Endothelial cell of umbilical vein (primary cell): ENCODE data around the gene NAP1L1. TPM values are rescaled to one million over a fixed set of nuclear protein-coding genes. Genes with fewer than 3 reads are reported as not detected.

Source experiments
- BruUV-seq: library from RNA; stranded (reverse); fragments of 400-500 nt; replicated peaks from 2 replicates; lab custom pipeline; 2021; lab: Mats Ljungman, UMichigan
- CTCF ChIA-PET: fragments of 300-600, 350-600 bp; sonication (Branson Sonifier 250); formaldehyde crosslinking; loops from one replicate; lab custom pipeline; 2021; ENCODE audit warnings: antibody characterized with exemption, inconsistent platforms; lab: Charles Lee
- POLR2A ChIA-PET: fragments of 300-600, 350-600 bp; sonication (Branson Sonifier 250); formaldehyde crosslinking; loops from one replicate; lab custom pipeline; 2021; ENCODE audit warnings: antibody characterized with exemption, inconsistent platforms; lab: Charles Lee
- DNase-seq: peaks from one replicate; pipeline ENCODE4 v3.0.0-alpha.2; 2011; ENCODE audit warnings: low read depth, low spot score
- FAIRE-seq: peaks from 2 replicates; lab custom pipeline; 2011; peaks lifted over from hg19 to GRCh38; lab: Jason Lieb, UNC
- H2AFZ ChIP-seq: 2 replicates; pipeline ENCODE4 v1.6.0; 2012; ENCODE audit warnings: low read depth, low read length, control low read depth, inconsistent platforms
- H3K27ac ChIP-seq: 2 replicates; pipeline ENCODE4 v1.5.1; 2011; ENCODE audit warnings: low read depth, mild to moderate bottlenecking, control low read depth, low read length, moderate library complexity; ENCODE audit not compliant: insufficient read depth
- H3K27me3 ChIP-seq, 2 experiments: 2 replicates each; pipeline versions ENCODE4 v1.6.0 to v1.6.1; 2011; ENCODE audit warnings: low read length in 2 of 2, mixed read lengths in 1 of 2; ENCODE audit not compliant: control insufficient read depth in 2 of 2, insufficient read depth in 2 of 2
- H3K36me3 ChIP-seq, 2 experiments: 2 replicates in 1 of 2; 3 replicates in 1 of 2; pipeline ENCODE4 v1.5.1; 2011; ENCODE audit warnings: low read length in 2 of 2, mild to moderate bottlenecking in 1 of 2, moderate library complexity in 1 of 2; ENCODE audit not compliant: control insufficient read depth in 2 of 2, insufficient read depth in 2 of 2; ENCODE audit errors: extremely low read depth in 1 of 2
- H3K4me1 ChIP-seq: 3 replicates; pipeline ENCODE4 v1.5.1; 2011; ENCODE audit warnings: mild to moderate bottlenecking, low read length; ENCODE audit not compliant: control insufficient read depth, insufficient read depth; ENCODE audit errors: extremely low read depth
- H3K4me2 ChIP-seq: 2 replicates; pipeline ENCODE4 v1.6.1; 2011; ENCODE audit warnings: low read length, control low read depth, mixed read lengths; ENCODE audit not compliant: insufficient read depth
- H3K4me3 ChIP-seq, 3 experiments: fragments of 200-600 bp in 1 of 3; sonication (generic), shearing (Covaris generic) in 1 of 3; replicated peaks in 1 of 3; 2 replicates each; pipeline ENCODE4 v1.5.1; 2011 to 2016; ENCODE audit warnings: control low read depth in 3 of 3, low read length in 3 of 3, mild to moderate bottlenecking in 2 of 3, inconsistent platforms in 1 of 3, low read depth in 1 of 3, moderate library complexity in 1 of 3; ENCODE audit not compliant: insufficient read depth in 1 of 3
- H3K79me2 ChIP-seq: 2 replicates; pipeline ENCODE4 v1.6.0; 2012; ENCODE audit warnings: low read length, inconsistent platforms; ENCODE audit not compliant: control insufficient read depth, insufficient read depth
- H3K9ac ChIP-seq: replicated peaks from 2 replicates; pipeline ENCODE3; 2011; ENCODE audit warnings: low read length, control low read depth; ENCODE audit not compliant: insufficient read depth; ENCODE audit errors: extremely low read depth
- H3K9me1 ChIP-seq: replicated peaks from 3 replicates; pipeline ENCODE4 v1.6.0; 2011; ENCODE audit warnings: mild to moderate bottlenecking, low read length; ENCODE audit not compliant: control insufficient read depth, insufficient read depth; ENCODE audit errors: extremely low read depth
- H3K9me3 ChIP-seq: replicated peaks from 2 replicates; pipeline ENCODE4 v1.5.1; 2012; ENCODE audit warnings: low read length, inconsistent platforms; ENCODE audit not compliant: control insufficient read depth, insufficient read depth
- H4K20me1 ChIP-seq: replicated peaks from 2 replicates; pipeline ENCODE3; 2011; ENCODE audit warnings: mild to moderate bottlenecking, low read length; ENCODE audit not compliant: control insufficient read depth, insufficient read depth; ENCODE audit errors: extremely low read depth
- EZH2 ChIP-seq: IDR thresholded peaks from 2 replicates; pipeline ENCODE4 v1.6.1; 2012; ENCODE audit warnings: borderline replicate concordance, low read depth, mild to moderate bottlenecking, moderate library complexity, low read length, inconsistent platforms; ENCODE audit not compliant: severe bottlenecking
- FOS ChIP-seq: IDR thresholded peaks from 2 replicates; pipeline ENCODE4 v1.6.1; 2011; ENCODE audit warnings: mild to moderate bottlenecking, low read length, moderate library complexity, borderline replicate concordance; ENCODE audit not compliant: insufficient read depth
- GATA2 ChIP-seq: IDR thresholded peaks from 2 replicates; pipeline ENCODE4 v1.7.0; 2011; ENCODE audit warnings: low read depth, mild to moderate bottlenecking, moderate library complexity, mixed read lengths, low read length; ENCODE audit not compliant: insufficient read length, insufficient read depth
- JUN ChIP-seq: IDR thresholded peaks from 2 replicates; pipeline ENCODE4 v1.6.1; 2011; ENCODE audit warnings: borderline replicate concordance, low read depth; ENCODE audit not compliant: insufficient read length, insufficient read depth
- MAX ChIP-seq: IDR thresholded peaks from 2 replicates; pipeline ENCODE4 v1.6.1; 2011; ENCODE audit not compliant: insufficient read depth, insufficient read length
- MYC ChIP-seq: IDR thresholded peaks from one replicate; pipeline ENCODE4 v1.6.1; 2011; ENCODE audit warnings: mild to moderate bottlenecking, low read depth, low read length
- POLR2A ChIP-seq: IDR thresholded peaks from 2 replicates; pipeline ENCODE4 v1.6.1; 2012; ENCODE audit warnings: low read depth, mild to moderate bottlenecking, control low read depth, low read length
- POLR2AphosphoS5 ChIP-seq: IDR thresholded peaks from 2 replicates; pipeline ENCODE4 v1.6.1; 2012; ENCODE audit warnings: low read depth, mild to moderate bottlenecking, control low read depth, low read length, moderate library complexity; ENCODE audit not compliant: insufficient read depth
- dilution Hi-C: fragments of 300-500 bp; cut with MboI; formaldehyde crosslinking; loops from one replicate; pipeline ENCODE4 v1.15.0; 2019; ENCODE audit warnings: low sequenced_read_pairs; ENCODE audit not compliant: extremely low pct_ligation_motif_present
- intact Hi-C: fragments of 100-400 bp; cut with micrococcal nuclease; formaldehyde crosslinking; loops from one replicate; pipeline ENCODE4 v1.10.0; 2022
- polyA plus RNA-seq, 4 experiments: library from polyadenylated mRNA; depleted of rRNA in 3 of 4; stranded (reverse) in 3 of 4; unstranded in 1 of 4; fragments of >200 nt; gene quantifications; 2 replicates each; pipeline versions ENCODE4 v1.2.1 to v1.2.3, GENCODE V29; 2011 to 2012; ENCODE audit warnings: missing spikeins in 1 of 4
- total RNA-seq: library from RNA; stranded (reverse); gene quantifications from 2 replicates; pipeline ENCODE4 v1.2.3, GENCODE V29; 2021
- TF ChIP-seq, protein P1 (sequence below), 2 donors: IDR thresholded peaks; 1 replicate in 1 of 2; 2 replicates in 1 of 2; pipeline ENCODE4 v1.5.1; 2011; ENCODE audit warnings: low read length in 2 of 2, mild to moderate bottlenecking in 2 of 2, moderate library complexity in 2 of 2, control low read depth in 1 of 2, inconsistent platforms in 1 of 2, low read depth in 1 of 2; ENCODE audit not compliant: insufficient read depth in 1 of 2; ENCODE audit errors: extremely low read depth in 1 of 2

Gene NAP1L1
- total and polyA plus RNA-seq, 2 donors (not counting 3 experiments of a cell fraction or from before 2014, with no cell fraction given) = 127 to 649 TPM

GRCh38 chr12:76002598-76003354 lies 81.7 kb downstream of the NAP1L1 start:
- POLR2A ChIA-PET = interaction anchor here (1.1 kb wide), 1 partner anchor 21 kb away, joined by 3 read pairs; no protein-coding TSS in a partner anchor
- no peaks in the 10 kb centered on the region for H3K9me3 ChIP-seq
- H3K9me1 ChIP-seq = no peaks in the 10 kb centered on the region
- H2AFZ ChIP-seq = no peak overlapping the region
- intact Hi-C loops (loop anchor here (1.0 kb wide), 1 partner anchor 24 kb away; no protein-coding TSS in a partner anchor), dilution Hi-C loops (no loop called here)
- H3K4me2 ChIP-seq = no peak overlapping the region
- no peaks in the 10 kb centered on the region for H3K27me3 ChIP-seq
- no peaks in the 10 kb centered on the region for H3K79me2 ChIP-seq
- no peaks in the 10 kb centered on the region for H4K20me1 ChIP-seq
- TF ChIP-seq MAX (no peak), MYC (no peak), GATA2 (no peak), EZH2 (no peak), POLR2AphosphoS5 (no peak), POLR2A (no peak), FOS (no peak), JUN (no peak)
- TF ChIP-seq, protein P1, sequence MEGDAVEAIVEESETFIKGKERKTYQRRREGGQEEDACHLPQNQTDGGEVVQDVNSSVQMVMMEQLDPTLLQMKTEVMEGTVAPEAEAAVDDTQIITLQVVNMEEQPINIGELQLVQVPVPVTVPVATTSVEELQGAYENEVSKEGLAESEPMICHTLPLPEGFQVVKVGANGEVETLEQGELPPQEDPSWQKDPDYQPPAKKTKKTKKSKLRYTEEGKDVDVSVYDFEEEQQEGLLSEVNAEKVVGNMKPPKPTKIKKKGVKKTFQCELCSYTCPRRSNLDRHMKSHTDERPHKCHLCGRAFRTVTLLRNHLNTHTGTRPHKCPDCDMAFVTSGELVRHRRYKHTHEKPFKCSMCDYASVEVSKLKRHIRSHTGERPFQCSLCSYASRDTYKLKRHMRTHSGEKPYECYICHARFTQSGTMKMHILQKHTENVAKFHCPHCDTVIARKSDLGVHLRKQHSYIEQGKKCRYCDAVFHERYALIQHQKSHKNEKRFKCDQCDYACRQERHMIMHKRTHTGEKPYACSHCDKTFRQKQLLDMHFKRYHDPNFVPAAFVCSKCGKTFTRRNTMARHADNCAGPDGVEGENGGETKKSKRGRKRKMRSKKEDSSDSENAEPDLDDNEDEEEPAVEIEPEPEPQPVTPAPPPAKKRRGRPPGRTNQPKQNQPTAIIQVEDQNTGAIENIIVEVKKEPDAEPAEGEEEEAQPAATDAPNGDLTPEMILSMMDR (IDR thresholded peaks at IDR 0.05; ENCODE audit: extremely low read depth in 1 of 2, insufficient read depth in 1 of 2, low read depth in 1 of 2, low read length in 2 of 2) = no peak
- H3K27ac ChIP-seq = no peak overlapping the region
- no peak overlapping the region for H3K9ac ChIP-seq
- CTCF ChIA-PET = interaction anchor here (0.6 to 1.7 kb wide), 5 partner anchors 10 to 35 kb away, joined by 3 to 7 read pairs (median 3); no protein-coding TSS in a partner anchor
- H3K4me3 ChIP-seq = no peak overlapping the region
- H3K4me1 ChIP-seq = peaks cover 24% of the 10 kb centered on the region
- peak; percentile 42 for DNase-seq
- no peaks in the 10 kb centered on the region for H3K36me3 ChIP-seq
- FAIRE-seq = no peak
- BruUV-seq = no TSS peak
